ENCODE measurements around the gene FAM98C.
A peak's percentile ranks its signal among the peaks of the same experiment; 100 is the strongest.
"Not testable (repeated sequence)": the region's sequence is repeated elsewhere in the genome, so short reads cannot be mapped to it uniquely, and the experiment has no call there.

The FAM98C gene

GRCh38 chr19:38402967-38403674, at the start of gene FAM98C:
Gene FAM98C (plus strand): TSS chr19:38403093. CDS start chr19:38403154, 61 bp downstream.
- peak; percentile 97 for DNase-seq

DNA sequence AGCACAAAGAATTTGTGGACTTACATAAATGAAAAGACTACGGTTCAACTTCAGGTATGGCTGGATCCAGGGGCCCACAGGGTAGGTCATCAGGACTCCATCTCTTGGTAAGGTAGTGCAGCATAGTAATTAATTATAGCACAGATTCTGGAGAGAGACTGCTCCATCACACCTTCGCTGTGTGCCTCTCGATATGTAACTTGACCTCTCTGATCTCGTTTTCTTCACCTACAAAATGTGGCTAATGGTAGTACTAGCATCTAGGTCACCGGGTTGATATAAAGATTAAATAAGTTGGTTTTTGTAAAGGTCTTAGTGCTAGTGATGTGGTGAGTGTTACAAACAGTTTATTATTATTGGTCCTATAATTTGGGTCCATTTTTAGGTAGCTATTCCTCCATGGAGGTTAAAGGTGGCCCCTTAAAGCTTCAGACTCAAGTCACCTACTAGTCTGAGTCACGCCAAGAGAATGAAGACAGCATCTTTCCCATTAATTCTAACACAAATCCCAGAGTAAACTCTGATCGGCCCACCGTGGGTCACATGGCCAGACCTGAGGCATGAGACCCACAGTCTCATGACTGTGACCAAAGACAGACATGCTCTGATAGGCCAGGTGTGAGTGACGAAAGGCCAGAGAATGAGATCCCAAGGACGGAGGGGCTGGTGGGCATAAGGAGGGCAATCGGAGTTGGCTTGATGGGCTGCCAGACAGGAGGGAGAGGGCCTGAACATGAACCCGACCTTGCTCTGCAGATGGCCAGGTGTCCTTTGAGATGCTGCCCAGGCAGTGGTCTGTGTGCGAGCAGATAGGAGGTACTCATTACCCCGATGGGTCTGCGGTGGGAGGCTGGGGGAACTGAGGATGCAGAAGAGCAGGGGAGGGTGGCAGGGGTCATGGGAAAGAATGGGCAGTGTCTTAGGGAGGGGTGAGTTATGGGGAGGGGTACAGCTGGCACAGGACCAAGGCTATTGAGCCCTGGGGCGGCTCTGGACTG, 46.9 kb upstream of the FAM98C start:
- no peak for DNase-seq

DNA sequence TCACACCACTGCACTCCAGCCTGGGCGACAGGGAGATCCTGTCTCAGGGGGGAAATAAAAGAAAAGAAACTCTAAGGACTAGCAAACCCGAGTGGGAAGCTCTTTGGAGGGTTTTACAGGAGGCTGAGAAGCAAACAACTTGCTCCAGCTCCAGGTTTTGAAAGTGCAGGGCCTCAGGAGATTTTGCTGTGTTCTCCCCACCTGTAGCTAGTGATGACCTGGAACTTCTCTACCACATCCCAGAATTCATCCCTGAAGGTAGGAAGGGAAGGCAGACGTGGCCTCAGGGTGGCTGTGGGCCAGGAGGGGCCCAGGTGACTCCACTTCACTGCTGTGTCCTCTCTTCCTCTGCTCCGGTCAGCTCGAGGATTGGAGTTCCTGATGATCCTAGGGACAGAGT, 44.8 kb upstream of the FAM98C start:
- no peak for DNase-seq

DNA sequence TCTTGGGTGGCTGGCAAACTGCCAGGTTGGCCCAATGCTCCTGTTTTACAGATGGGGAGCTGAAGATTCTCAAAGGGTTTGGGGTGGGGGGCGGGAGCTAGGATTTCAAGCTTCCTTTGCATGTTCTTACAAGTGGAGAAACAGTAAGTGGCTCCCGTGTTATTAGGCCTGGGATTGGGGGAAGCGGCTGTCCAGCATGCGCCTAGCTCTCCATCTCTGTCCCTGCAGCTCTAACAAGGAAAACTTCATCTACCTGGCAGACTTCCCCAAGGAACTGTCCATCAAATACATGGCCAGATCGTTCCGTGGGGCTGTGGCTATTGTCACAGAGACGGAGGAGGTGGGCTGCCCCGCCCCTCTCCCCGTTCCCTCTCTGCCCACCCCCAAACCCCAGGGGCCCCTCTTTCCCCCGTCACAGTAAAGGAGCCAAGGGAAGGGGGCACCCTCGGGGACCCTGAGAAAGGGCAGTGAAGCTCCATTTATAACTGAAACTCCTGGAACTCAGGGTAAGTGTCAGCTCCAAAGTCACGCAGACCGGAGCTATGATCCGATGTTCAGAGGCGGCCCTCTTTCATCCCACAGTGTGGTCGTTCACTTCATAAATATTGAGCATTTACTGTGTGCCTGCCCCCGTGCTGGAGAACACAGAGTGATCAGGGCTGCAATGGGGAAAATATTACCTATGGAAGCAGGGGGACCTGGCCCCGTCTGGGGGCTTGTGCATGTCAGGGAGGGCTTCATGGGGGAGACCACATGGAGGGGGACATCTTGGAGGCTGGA, 43.5 kb upstream of the FAM98C start:
- no peak for DNase-seq

DNA sequence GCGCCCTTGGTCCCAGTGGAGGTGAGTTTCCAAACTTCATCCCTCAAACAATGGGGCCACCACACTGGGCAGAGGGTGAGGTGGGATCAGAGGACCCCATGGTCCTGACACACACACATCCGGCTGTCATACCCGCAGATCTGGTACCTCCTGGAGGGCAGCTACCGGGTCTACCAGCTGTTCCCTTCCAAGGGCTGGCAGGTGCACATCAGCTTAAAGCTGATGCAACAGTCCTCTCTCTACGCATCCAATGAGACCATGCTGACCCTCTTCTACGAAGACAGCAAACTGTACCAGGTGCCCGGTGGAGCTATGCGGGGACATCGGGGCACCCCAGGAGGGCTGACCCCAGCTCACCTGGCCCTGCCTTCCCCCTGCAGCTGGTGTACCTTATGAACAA, 42.5 kb upstream of the FAM98C start:
- no peak for DNase-seq

DNA sequence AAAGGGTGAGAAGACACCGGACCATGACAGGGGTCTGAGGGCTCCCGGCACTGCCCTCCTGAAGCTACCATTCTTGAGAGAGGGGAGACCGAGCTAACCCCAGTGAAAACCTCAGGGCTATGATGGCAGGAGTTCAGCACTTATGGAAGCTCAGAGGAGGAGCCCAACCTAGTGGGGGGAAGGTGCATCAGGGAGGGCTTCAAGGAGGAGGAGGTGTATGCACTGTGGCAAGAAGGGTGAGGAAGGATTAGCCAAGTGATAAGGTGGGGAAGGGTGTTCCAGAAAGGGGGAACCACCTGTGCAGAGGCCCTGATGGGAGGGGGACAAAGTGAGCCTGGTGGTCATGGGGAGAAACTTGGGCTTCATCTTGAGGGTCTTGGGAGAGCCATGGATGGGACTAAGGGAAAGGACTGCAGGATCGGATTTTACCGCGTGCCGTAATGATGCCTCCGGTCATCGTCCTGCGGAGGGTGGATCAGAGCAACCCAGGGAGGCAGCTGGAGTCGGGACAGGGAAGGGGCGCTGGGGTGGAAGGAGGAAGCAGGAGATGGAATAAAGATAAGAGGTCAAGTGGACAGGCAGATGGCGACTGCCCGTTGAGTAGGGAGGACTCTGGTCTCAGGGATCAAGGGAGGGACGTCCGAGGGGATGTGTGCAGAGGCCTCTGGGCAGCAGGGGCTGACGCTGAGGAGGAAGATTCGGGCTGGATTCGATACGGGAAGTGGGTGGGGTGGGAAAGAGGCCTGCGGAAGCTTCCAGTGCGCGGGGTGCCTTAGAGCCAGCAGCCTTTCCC, 41.9 kb upstream of the FAM98C start:
- DNase-seq = no peak

DNA sequence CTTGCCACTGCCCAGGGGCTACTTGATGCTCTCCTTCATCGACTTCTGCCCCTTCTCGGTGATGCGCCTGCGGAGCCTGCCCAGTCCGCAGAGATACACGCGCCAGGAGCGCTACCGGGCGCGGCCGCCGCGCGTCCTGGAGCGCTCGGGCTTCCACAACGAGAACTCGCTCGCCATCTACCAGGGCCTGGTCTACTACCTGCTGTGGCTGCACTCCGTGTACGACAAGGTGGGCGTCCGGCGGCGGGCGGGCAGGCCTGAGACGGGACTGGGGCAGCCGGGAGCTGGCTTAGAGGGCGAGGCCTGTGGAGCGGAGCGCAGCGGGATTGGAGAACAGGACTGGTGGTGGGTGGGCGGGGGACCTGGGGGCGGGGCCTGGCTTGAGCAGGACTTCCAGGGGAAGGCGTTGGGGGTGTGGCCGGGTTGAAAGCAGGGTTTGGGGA, 41.2 kb upstream of the FAM98C start:
- peak; percentile 65 for DNase-seq

DNA sequence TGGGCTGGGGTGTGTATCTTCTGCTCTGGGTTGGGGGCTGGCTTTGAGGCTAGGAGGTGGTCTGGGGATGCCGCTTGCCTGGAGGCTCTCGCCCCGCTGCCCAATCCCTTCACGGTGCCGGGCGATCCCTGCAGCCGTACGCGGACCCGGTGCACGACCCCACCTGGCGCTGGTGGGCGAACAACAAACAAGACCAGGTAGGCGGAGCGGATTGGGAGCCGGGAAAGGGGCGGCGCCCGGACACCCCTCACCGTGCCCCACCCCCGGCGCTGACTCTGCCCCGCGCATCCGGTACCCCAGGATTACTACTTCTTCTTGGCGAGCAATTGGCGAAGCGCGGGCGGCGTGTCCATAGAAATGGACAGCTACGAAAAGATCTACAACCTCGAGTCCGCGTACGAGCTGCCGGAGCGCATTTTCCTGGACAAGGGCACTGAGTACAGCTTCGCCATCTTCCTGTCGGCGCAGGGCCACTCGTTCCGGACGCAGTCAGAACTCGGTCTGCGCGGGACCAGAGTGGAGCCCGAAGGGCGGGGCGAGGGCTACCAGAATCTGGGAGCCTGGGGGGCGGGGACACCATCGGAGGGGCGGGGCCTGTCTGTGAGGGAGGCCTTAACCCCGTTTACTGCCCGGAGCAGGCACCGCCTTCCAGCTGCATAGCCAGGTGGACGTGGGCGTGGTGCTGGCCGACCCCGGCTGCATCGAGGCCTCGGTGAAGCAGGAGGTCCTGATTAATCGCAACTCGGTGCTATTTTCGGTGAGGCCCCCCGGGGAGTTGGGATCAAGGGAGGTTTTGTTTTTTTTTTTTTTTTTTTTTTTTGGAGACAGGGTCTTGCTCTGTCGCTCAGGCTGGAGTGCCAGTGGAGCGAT, 40.6 kb upstream of the FAM98C start:
- DNase-seq = peak; percentile 74

GRCh38 chr19:38362946-38363688, 39.8 kb upstream of the FAM98C start:
- not testable (repeated sequence) for DNase-seq

GRCh38 chr19:38367041-38367440, 35.9 kb upstream of the FAM98C start:
- no peak for DNase-seq

GRCh38 chr19:38369584-38369983, 33.3 kb upstream of the FAM98C start:
- no peak for DNase-seq

DNA sequence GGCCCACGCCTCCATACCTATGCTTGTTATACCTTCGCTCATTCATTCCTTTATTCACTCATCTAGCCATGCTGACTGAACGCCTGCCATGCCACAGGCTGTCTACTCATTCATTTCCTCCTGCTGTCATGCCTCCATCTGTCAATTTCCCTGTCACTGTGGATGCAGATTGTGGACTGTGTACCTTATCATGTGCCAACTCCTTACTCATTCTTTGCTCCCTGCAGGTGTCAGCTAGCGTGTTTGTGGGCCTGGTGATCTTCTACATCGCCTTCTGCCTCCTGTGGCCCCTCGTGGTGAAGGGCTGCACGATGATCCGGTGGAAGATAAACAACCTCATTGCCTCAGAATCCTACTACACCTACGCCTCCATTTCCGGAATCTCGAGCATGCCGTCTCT, 32.6 kb upstream of the FAM98C start:
- DNase-seq = no peak

GRCh38 chr19:38371081-38371480, 31.8 kb upstream of the FAM98C start:
- DNase-seq = no peak

DNA sequence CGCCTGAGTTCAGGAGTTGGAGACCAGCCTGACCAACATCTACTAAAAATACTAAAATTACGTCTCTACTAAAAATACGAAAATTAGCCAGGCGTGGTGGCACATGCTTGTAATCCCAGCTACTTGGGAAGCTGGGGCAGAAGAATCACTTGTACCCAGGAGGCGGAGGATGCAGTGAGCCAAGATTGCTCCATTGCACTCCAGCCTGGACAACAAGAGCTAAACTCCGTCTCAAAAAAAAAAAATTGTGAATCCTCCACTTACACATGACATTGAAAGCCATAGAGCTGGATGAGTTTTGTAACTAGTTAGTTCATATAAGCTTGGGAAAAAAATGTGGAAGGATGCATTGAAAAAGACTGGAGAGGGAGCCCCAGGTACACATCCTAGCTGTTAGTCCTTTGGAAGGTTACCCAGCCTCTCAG, 29.0 kb upstream of the FAM98C start:
- no peak for DNase-seq

DNA sequence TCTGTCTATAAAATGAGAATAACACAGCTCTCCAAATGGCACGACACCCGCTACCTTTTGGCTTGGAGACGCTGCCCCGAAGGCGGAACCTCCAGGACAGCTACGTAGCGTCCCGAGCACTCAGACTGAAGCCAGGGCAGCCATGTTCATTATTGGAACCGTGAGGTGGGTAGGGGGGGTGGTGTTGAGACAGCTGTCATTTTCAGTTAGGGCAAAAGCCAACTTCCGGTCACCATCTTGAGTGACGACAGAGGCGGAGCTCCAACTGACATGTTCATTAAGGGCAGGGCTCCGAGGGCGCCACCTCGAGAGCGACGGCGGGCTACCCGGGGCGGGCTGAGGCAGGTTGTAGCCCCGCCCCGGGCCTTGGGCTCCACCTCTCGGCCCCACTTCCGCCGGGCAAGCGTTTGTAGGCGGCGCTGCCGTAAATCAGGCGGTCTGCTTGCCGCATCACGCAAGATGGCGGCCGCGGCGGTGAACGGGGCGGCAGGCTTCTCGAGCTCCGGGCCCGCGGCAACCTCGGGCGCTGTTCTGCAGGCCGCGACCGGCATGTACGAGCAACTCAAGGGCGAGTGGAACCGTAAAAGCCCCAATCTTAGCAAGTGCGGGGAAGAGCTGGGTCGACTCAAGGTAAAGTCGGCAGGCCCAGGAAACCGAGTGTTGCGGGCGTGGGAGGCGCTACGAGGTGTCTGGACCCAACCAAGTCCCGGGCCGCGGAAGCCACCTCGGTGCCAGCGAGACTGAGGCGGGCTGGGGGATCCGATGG, 28.4 kb upstream of the FAM98C start, which contains the start of gene PSMD8:
PSMD8 (plus strand) TSS at position 240 of the 766 bp plus-strand sequence; CDS start at position 271, 31 bp downstream.
- peak; percentile 97 for DNase-seq

DNA sequence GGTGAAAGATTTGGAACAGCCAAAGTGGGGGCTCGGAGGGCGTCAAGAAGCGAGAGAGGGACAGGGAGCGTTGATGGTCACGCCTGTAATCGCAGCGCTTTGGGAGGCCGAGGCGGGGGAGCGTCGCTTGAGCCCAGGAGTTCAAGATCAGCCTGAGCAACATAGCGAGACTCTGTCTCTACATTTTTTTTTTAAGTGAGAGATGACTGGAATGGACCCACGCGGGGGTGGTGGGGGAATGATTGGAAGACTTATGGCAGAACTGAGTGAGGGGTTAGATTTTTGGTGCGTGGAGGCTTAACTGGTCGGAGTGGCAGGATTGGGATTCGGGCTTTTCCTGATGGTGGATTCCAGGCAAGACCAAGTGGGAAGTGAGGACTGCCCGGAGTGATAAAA, 27.8 kb upstream of the FAM98C start:
- no peak for DNase-seq

- DNase-seq = no peak
Measured at GRCh38 chr19:38375748-38376147, 27.1 kb upstream of the FAM98C start.

GRCh38 chr19:38376576-38376975, 26.3 kb upstream of the FAM98C start:
- DNase-seq = no peak

DNA sequence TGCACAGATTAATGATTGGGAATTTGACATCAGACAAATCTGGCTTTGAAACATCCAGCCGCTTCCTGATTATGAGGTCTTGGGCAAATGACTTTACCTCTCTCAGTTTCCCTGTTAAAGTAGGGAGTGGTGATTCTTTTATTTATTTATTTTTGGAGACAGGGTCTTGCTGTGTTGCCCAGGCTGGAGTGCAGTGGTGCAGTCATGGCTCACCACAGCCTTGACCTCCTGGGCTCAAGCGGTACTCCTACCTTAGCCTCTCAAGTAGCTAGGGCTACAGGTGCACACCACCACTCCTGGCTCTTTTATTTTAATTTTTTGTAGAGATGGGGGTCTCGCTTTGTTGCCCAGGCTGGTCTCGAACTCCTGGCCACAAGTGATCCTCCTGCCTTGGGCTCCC, 25.8 kb upstream of the FAM98C start:
- no peak for DNase-seq
